Keratinocyte (primary cell): ENCODE data around the gene OTUD4. TPM values are rescaled to one million over a fixed set of nuclear protein-coding genes. Genes with fewer than 3 reads are reported as not detected.

ENCODE experiments used
- DNase-seq: peaks from one replicate; pipeline ENCODE4 v3.0.0-alpha.2; 2011; ENCODE audit warnings: low read depth, missing footprints, low spot score
- FAIRE-seq: peaks from 2 replicates; lab custom pipeline; 2011; peaks lifted over from hg19 to GRCh38; lab: Jason Lieb, UNC
- H2AFZ ChIP-seq: 2 replicates; pipeline ENCODE4 v1.6.0; 2012; ENCODE audit warnings: low read length, control low read depth, inconsistent platforms; ENCODE audit not compliant: control insufficient read depth
- H3K27ac ChIP-seq: 2 replicates; pipeline ENCODE4 v1.5.1; 2011; ENCODE audit warnings: low read length; ENCODE audit not compliant: control insufficient read depth, insufficient read depth
- H3K27me3 ChIP-seq: 3 replicates; pipeline ENCODE4 v1.6.0; 2011; ENCODE audit warnings: low read length; ENCODE audit not compliant: control insufficient read depth, insufficient read depth; ENCODE audit errors: extremely low read depth
- H3K36me3 ChIP-seq, 2 experiments: 2 replicates in 1 of 2; 3 replicates in 1 of 2; pipeline ENCODE4 v1.5.1; 2011; ENCODE audit warnings: low read length in 2 of 2, mild to moderate bottlenecking in 1 of 2; ENCODE audit not compliant: control insufficient read depth in 2 of 2, insufficient read depth in 2 of 2; ENCODE audit errors: extremely low read depth in 1 of 2
- H3K4me1 ChIP-seq: 3 replicates; pipeline ENCODE4 v1.5.1; 2011; ENCODE audit warnings: low read length; ENCODE audit not compliant: control insufficient read depth, insufficient read depth; ENCODE audit errors: extremely low read depth
- H3K4me2 ChIP-seq: 3 replicates; pipeline ENCODE4 v1.6.0; 2011; ENCODE audit warnings: low read depth, low read length; ENCODE audit not compliant: control insufficient read depth, insufficient read depth; ENCODE audit errors: extremely low read depth
- H3K4me3 ChIP-seq, 3 experiments: fragments of 200-600 bp in 1 of 3; sonication (generic) in 1 of 3; 2 replicates in 2 of 3; 3 replicates in 1 of 3; pipeline ENCODE4 v1.5.1; 2011 to 2016; ENCODE audit warnings: low read length in 3 of 3, mild to moderate bottlenecking in 3 of 3, control low read depth in 2 of 3, inconsistent platforms in 1 of 3, low read depth in 1 of 3, mixed read lengths in 1 of 3, mixed run types in 1 of 3, moderate library complexity in 1 of 3; ENCODE audit not compliant: control insufficient read depth in 2 of 3, insufficient read depth in 2 of 3; ENCODE audit errors: extremely low read depth in 1 of 3
- H3K79me2 ChIP-seq: 2 replicates; pipeline ENCODE4 v1.6.0; 2012; ENCODE audit warnings: low read length; ENCODE audit not compliant: control insufficient read depth, insufficient read depth
- H3K9ac ChIP-seq: 3 replicates; pipeline ENCODE4 v1.6.0; 2011; ENCODE audit warnings: low read length; ENCODE audit not compliant: control insufficient read depth, insufficient read depth; ENCODE audit errors: extremely low read depth
- H3K9me1 ChIP-seq: 3 replicates; pipeline ENCODE4 v1.6.0; 2011; ENCODE audit warnings: low read length; ENCODE audit not compliant: control insufficient read depth, insufficient read depth; ENCODE audit errors: extremely low read depth
- H3K9me3 ChIP-seq: 2 replicates; pipeline ENCODE4 v1.5.1; 2012; ENCODE audit warnings: low read depth, low read length; ENCODE audit not compliant: control insufficient read depth
- H4K20me1 ChIP-seq: 3 replicates; pipeline ENCODE4 v1.6.0; 2011; ENCODE audit warnings: low read length; ENCODE audit not compliant: control insufficient read depth, insufficient read depth; ENCODE audit errors: extremely low read depth
- CTCF ChIP-seq, 3 experiments: IDR thresholded peaks in 1 of 3; conservative IDR thresholded peaks in 1 of 3; optimal IDR thresholded peaks in 1 of 3; 2 replicates in 2 of 3; 3 replicates in 1 of 3; pipeline versions ENCODE3 to v1.5.1; 2011; ENCODE audit warnings: low read length in 3 of 3, mild to moderate bottlenecking in 3 of 3, moderate library complexity in 2 of 3, control low read depth in 1 of 3, inconsistent platforms in 1 of 3; ENCODE audit not compliant: insufficient read depth in 2 of 3; ENCODE audit errors: extremely low read depth in 1 of 3
- EZH2 ChIP-seq: IDR thresholded peaks from one replicate; pipeline ENCODE4 v1.6.1; 2012; ENCODE audit warnings: inconsistent platforms, mild to moderate bottlenecking, low read length, moderate library complexity
- dilution Hi-C: fragments of 300-500 bp; cut with MboI; formaldehyde crosslinking; loops from one replicate; pipeline ENCODE4 v1.7.0; 2020; ENCODE audit warnings: low sequenced_read_pairs; ENCODE audit not compliant: extremely low pct_ligation_motif_present
- polyA plus RNA-seq, 5 experiments: library from polyadenylated mRNA; depleted of rRNA in 3 of 5; stranded (reverse) in 3 of 5; stranded (forward) in 1 of 5; unstranded in 1 of 5; fragments of >200 nt; gene quantifications; 1 replicate in 1 of 5; 2 replicates in 3 of 5; 3 replicates in 1 of 5; pipeline versions ENCODE4 v1.2.1 to v1.2.3, GENCODE V29; 2011 to 2012; ENCODE audit warnings: missing spikeins in 2 of 5, low read depth in 1 of 5, low replicate concordance in 1 of 5

Gene OTUD4
- polyA plus RNA-seq, 1 donor (not counting 4 experiments of a cell fraction or from before 2014, with no cell fraction given) = 30.2 TPM

GRCh38 chr4:145097821-145098674 lies 82.3 kb downstream of the OTUD4 start, which contains the start of the genes ABCE1 and ANAPC10:
ABCE1 (plus strand) TSS chr4:145098311; CDS start chr4:145104413, 6,102 bp downstream.
ANAPC10 (minus strand) TSS chr4:145098196; CDS start chr4:145096099, 2,097 bp downstream.
- Histone ChIP-seq H3K79me2 (peaks cover 86% of the 10 kb centered on the region), H3K4me1 (peaks cover 22% of the 10 kb centered on the region), H3K27ac (peak within 1 kb of the TSS; percentile 89), H3K4me3 (peak within 1 kb of the TSS; percentile 68 to 94 (median 86)), H4K20me1 (peaks cover 10% of the 10 kb centered on the region), H3K4me2 (peak within 1 kb of the TSS; percentile 89), H3K9me1 (peaks cover 8% of the 10 kb centered on the region), H3K9ac (peak within 1 kb of the TSS; percentile 94), H3K9me3 (peaks cover 4% of the 10 kb centered on the region), H3K27me3 (no peaks in the 10 kb centered on the region), H2AFZ (peak within 1 kb of the TSS; percentile 99), H3K36me3 (peaks cover 3 to 14% of the 10 kb centered on the region in 2 experiments)
- FAIRE-seq (peak; percentile 92), DNase-seq (peak; percentile 75)
- dilution Hi-C loops = no loop called here
- TF ChIP-seq EZH2 (no peak), CTCF (optimal IDR thresholded peaks at IDR 0.05 in 1 of 3, IDR thresholded peaks at IDR 0.05 in 1 of 3, conservative IDR thresholded peaks at IDR 0.05 in 1 of 3; ENCODE audit: extremely low read depth in 1 of 3, insufficient read depth in 2 of 3, low read length in 3 of 3) (peak in 1 of 3 experiments; percentile 11)

- DNase-seq (no peak), FAIRE-seq (no peak)
- Histone ChIP-seq H4K20me1 (peaks cover 7% of the 10 kb centered on the region), H3K27me3 (no peaks in the 10 kb centered on the region), H3K27ac (peak overlapping the region; percentile 89), H3K9ac (peak overlapping the region; percentile 94), H3K4me1 (peaks cover 22% of the 10 kb centered on the region), H3K4me2 (peak overlapping the region; percentile 84), H3K9me3 (peaks cover 4% of the 10 kb centered on the region), H3K9me1 (peaks cover 3% of the 10 kb centered on the region), H2AFZ (peak overlapping the region; percentile 99), H3K36me3 (peaks cover 7 to 14% of the 10 kb centered on the region in 2 experiments), H3K4me3 (peak overlapping the region; percentile 68 to 94 (median 86)), H3K79me2 (peaks cover 86% of the 10 kb centered on the region)
- dilution Hi-C loops = no loop called here
- TF ChIP-seq CTCF (optimal IDR thresholded peaks at IDR 0.05 in 1 of 3, IDR thresholded peaks at IDR 0.05 in 1 of 3, conservative IDR thresholded peaks at IDR 0.05 in 1 of 3; ENCODE audit: extremely low read depth in 1 of 3, insufficient read depth in 2 of 3, low read length in 3 of 3) (no peak), EZH2 (no peak)
Observed at GRCh38 chr4:145097331-145097820, 83.0 kb downstream of the OTUD4 start.
